ENCODE results near the gene CAPZB.

DNA sequence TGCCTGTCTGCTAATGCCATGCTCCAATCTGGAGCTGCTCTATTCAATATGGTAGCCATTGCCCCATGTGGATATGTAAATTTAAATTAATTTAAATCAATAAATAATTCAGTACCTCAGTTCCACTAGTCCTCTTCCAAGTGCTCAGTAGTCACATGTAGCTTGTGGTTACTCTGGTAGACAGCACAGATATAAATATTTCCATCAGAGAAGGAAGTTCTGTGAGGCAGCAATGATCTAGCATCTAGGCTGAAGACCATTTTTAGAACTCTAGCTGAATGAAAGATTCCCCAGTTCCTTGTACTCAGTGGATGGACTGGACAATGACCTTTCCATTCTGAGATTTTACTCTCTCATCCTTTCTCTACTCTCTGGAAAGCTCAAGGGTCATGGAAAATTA is 25.8 kb upstream of the CAPZB start:
- TF ChIP-seq EZH2 (IDR thresholded peaks at IDR 0.05; ENCODE audit: insufficient read depth, poor library complexity, severe bottlenecking) (no peak), EZH2phosphoT487 (IDR thresholded peaks at IDR 0.05; ENCODE audit: insufficient read depth, low read depth) (no peak)
